GM18499 (cell line): Measurements from ENCODE around the gene TTC4.
"Not testable (repeated sequence)": the region's sequence is repeated elsewhere in the genome, so short reads cannot be mapped to it uniquely, and the experiment has no call there.

Experiments
- ATAC-seq: cut with Tn5 transposase; IDR thresholded peaks from one replicate; pipeline ENCODE4 v1.9.1; 2021; ENCODE audit warnings: moderate number of reproducible peaks; ENCODE audit not compliant: insufficient read depth, unreplicated experiment

Gene TTC4

DNA sequence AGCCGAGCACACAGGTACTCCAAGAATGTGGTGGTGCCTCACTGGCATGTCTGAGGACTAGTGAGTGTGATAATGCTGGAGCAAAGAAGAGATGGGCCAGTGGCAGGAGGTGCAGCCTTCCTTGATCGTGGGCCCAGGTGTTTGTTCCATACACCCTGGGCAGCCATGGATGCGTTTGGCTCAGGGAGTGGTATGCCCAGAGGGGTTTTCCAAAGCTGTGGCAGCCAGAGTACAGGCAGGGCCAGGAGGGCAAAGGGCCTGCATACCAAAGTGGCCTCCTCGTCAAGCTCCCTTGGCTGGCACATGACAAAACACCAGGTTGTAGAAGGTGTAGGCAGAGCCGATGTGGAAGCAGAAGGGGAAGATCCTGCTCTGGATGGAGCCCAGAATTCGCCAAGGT is 29.6 kb downstream of the TTC4 start:
- no peak for ATAC-seq

DNA sequence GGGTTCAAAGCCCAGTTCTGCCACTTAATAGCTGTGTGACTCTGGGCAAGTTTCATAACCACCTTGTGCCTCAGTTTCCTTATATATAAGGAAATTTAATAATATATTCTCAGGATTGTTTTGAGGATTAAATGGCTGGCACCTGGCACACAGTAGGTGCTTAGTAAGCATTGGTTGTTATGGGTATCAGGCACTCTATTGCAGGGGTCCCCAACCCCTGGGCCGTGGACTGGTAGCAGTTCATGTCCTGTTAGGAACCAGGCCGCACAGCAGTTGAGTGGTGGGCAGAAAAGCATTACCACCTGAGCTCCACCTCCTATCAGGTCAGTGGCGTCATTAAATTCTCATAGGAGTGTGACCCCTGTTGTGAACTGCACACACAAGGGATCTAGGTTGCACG is 30.2 kb downstream of the TTC4 start:
- no peak for ATAC-seq

DNA sequence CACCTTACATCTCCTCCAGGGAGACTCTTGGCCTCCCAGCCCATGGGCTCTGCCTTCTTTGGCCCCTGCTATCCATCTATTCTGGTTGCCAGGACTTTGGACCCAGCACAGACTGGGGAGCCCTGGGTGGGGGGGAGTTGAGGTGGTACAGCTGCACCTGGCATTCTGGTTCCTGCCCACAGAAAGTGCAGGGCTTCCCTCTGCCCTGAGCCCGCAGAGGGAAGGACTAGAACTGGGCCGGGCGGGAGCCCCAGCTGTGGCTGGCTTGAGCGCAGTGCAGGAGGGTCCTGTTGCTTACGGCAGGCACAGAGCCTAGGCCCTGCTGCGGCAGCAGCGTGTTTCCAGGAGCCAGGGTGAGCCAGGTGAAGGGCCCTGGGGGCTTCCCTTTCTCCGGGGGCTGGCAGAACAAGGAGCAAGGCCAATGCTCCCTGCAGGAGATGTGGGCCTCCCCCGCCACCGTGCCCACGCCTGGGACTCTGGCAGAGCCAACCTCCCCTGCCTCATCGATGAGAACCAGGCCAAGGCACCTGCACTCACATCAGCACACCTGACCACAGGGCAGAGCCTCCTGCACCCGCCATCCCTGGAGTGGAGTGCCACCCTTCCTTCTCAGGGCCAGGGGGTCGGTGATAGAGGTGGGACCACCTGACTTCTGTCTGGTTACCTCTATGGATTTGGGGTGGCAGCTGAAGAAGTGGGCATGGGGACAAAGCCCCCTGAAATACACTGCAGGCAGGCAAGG is 32.6 kb downstream of the TTC4 start:
- no peak for ATAC-seq

DNA sequence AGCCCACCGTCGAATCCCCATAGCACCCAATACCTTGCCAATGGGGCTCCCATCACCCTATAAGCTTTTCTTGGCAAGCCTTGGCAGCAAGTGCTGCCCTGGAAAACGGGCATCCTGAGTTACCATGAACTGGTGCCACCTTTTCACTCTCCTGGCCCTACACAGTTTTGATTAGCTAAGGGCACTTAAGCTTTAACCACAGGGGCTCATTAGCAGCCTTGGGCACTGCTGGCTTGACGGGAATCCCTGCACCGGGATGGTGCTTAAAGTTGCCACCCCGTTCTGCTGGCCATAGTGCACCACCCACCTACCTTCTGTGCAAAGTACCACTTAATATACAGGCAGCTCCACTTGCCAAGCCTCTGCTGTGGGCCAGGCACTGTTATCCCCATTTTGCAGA is 34.9 kb downstream of the TTC4 start:
- no peak for ATAC-seq

DNA sequence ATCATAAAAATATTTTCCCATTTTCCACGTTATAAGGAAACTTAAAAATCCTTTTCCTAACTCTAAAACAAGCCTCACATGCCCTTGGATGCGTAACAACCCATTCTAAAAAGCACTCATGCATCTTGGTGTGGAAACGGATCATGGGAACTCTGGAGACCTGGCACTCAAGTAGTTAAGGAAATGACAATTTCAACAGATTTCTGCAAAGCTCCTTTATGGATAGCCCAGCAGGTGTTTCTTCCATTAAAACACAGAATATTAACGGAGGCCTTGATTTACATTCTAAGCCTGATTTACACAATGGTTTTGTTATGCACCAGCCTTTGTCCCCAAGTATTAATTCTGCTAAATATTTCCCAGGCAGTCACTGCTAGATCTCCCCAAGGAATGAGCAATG is 35.8 kb downstream of the TTC4 start:
- no peak for ATAC-seq

DNA sequence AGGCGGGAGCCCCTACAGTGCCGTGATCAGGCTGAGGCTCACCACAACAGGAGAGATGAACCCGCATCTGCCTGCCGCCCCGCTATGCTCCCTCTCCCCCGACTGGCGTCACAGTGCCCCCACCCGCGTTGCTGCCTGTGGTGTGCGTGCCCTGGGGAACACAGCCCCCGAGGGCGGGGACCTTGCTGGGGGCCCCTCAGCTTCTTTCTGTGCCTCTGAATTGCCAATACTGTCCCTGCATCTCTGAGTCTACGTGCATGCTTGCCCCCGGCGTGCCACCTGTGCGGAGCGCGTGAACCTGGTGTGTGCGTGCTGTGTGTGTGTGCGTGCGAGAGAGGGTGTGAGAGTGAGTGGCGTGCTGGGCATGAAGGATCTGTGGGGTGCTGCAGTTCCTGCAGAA is 38.4 kb downstream of the TTC4 start:
- ATAC-seq: no peak

DNA sequence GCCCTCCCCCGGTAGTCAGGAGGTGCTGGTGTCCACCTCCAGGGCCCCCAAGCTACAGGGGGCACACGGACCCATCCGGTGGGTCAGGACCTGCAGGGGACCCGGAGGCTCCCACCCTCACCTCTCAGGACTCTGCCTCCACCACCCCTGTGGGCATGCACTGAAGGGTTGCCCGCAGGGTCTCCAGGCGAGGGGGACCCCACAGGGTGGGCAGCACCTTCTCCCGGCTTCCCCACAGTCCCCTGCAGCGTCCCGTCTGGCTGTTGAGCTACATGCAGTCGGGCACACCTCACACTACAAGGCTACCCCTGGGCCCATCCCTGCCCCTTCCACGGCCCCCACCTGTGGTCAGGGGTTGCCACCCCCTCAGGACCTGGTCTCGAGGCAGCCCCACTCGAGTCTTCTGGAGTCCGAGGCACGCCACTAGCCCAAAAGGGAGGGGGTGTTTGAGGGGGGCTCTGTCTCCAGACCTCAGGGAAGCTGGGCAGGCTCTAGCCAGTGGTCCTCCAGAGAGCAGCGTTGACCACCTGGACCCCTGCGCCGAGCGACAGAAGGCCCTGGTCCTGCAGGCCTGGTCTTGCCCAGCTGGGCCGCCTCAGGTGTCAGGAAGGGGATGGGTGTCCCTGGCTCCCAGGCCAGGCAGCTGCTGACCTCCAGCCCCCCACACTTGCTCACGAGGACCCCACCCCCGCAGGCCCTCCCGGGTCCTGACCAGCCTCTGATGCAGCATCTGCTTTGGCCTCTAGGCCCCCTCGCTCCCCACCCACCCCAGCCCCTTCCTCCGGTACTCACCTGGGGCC is 39.0 kb downstream of the TTC4 start:
- ATAC-seq: no peak

DNA sequence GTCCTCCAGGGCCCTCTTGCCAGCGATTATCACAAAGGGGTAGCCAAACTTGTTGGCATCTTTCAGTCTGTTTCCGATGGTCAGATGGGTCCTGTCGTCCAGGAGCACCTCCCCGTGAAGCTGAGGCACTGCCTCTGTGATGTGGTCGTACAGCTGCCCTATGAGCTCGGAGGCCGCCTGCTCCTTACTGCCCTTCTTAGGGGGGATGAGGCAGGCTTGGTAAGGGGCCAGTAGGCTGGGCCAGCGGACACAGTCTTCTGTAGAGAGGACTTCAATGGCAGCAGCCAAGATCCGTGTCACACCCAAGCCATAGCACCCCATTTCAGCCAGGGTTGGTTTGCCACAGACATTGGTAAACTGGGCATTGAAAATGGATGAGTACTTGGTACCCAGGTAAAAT is 42.2 kb downstream of the TTC4 start:
- no peak for ATAC-seq

DNA sequence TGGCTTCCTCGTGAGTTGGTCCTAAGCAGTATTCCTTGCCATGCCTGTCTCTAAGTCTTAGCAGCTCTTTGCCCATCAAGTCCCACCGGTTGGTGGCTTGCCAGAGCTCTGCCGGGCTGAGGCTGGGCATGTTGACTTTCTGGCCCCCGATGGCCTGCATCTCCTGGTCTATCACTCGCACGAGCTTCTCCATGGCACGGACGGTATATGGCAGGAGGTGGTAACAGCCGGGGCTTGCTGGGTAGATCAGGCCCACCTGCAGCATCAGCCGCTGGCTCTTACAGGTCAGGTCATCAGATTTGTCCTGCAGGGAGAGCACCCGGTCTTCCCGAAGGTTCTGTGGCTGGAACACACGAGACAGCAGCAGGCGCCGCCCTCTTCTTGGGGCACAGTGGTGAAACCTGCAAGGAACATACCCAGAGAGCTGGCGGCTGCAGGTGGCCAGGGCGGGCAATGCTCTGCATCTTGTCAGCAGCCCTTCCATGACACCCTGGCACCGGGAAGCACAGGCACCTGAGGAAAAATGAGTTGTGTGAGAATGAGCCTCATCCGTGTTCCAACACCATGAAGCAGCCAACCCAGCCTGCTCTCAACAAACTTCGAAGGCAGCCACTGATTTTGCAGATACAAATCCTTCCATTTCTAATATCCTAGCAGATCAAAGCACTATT is 43.2 kb downstream of the TTC4 start:
- no peak for ATAC-seq

DNA sequence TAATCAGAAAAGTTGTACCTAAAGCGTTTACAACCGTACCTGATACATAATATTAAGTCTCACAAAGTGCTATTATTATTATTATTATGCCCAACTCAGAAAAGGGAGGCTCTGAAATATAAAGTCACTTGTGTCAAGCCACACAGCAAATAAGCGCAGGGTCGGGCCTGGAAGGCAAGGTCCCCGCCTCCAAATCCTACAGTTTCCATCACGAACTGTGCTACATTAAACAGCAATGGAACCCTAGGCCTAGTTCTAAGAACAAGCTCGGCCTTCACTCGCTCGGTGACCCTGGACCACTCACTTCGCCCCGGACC is 48.1 kb downstream of the TTC4 start:
- ATAC-seq: no peak

DNA sequence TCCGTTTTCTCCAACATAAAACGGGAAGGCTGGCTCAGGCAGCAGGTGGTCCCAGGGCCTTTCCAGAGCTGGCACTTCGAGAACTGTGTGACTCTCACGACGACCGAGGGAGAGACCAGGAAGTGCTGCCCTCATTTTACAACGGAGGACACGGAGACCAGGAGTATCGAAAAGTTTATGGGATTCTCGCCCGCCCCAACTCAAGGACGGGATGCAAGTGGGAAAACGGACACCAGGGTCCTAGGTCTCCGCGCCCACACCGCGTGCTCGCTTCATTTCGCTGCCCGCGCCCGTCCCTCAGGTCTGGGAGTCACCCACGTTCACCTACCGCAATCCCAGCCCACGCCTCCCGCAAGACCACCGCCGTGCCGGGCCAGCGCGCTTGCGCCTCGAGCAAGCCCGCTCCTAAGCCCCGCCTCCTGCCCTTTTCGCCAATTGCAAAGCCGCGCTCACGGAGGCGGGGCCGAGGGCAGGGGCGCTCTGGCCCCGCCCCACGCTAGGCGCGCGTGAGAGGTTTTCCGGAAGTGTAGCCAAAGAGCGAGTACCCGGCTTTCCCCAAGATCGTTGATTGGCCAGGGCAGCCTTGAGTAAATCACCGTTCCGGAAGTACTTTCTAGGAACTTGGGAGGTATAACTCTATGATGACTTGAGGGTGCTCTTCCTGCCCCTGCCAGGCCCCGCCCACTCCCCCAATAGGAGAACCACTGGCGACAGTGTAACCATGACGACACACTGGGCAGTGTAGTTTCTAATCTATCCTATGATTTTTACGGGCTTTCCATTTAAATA is 48.7 kb downstream of the TTC4 start, which contains the start of gene PARS2:
Gene PARS2 (minus strand): TSS at position 391 of the 789 bp plus-strand sequence. CDS start 5,362 bp downstream, outside the sequence.
- peak; percentile 89 for ATAC-seq

DNA sequence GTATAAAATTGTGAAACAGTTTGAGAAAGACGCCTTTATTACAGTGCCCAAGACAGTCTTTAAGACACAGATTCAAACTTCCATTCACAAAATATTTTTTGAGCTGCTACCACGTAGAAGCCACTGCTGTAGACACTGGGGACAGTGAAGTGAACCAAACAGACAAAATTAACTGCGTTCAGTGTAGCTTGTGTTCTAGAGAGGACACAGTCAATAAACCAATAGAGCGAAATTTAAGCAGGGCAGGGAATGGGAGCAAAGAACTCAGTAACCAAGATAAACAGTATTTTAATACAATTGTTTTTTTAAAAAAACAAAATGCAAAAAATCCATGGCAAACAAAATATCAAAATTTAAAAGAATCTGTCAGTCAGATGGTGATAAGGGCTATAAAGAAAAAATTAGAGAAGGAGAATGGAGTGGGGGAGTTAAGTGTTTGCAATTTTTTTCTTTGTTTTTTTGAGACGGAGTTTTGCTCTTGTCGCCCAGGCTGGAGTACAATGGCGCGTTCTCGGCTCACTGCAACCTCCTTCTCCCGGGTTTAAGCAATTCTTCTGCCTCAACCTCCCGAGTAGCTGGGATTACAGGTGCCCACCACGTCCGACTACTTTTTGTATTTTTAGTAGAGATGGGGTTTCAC is 49.4 kb downstream of the TTC4 start:
- peak; percentile 11 for ATAC-seq

DNA sequence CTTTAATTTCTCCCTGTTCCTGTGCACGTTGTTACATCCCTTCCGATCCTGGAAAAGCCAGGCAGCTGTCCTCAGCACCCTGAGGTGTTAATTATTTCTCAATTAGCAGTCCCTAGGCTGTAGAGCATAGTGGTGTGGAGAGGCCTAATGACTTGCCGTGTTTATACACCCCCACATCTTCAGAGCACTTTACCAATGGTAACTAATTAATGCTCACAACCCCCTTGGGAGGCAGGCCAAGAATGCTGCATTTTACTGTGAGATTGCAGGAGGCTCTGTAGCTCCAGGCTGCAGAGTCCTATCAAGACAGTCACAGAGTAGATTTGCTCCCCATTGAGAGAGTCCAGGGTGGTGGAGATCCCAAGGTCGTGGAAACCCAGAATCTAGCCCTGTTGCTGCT is 51.1 kb downstream of the TTC4 start:
- no peak for ATAC-seq

DNA sequence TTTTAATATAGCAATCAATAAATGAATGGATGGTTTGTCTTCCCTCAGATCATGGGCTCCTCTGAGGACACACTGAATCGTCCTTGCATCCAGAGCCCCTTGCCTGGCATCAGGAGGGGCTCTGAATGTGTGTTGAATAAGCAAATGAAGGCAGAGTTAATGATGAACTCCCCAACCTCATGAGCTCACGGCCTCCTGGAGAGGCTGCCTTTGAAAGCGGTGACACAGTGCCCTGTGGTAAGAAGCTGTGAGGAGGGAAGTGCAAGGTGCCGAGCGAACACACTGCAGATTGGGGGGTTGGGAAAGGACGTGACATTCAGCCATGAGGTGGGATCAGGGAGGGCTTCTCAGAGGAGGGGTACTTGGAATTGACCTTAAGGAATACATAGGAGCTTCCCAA is 51.9 kb downstream of the TTC4 start:
- no peak for ATAC-seq

DNA sequence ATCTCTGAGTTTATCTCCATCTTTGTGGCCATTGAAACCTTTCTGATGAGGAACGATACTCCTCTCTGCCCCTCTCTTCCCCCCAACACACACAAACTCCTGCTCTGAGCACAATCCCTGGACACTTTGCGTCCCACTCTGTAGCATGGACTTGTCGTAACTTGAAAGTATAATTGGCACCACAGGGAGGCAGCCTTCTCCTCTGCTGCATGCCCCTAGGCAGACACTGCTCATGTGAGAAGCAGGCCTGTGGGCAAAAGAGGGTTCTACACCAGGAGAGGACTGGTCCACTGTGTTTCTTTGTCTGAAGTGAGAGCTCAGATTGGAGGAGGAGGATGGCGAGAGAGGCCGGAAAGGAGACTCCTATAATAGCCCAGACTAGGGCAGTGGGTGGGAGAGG is 52.4 kb downstream of the TTC4 start:
- ATAC-seq: no peak

DNA sequence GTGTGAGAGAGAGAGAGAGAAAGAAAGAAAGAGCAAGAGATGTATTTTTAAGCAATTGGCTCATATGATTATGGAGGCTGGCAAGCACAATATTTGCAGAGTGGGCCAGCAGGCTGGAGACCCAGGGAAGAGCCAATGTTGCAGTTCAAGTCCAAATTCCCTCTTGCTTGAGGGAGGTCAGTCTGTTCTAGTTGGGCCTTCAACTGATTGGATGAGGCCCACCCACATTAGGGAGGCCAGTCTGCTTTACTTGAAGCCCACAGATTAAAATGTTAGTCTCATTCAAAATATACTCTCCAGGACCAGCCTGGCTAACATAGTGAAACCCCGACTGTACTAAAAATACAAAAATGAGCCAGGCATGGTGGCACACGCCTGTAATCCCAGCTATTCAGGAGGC is 57.3 kb downstream of the TTC4 start:
- ATAC-seq: no peak

DNA sequence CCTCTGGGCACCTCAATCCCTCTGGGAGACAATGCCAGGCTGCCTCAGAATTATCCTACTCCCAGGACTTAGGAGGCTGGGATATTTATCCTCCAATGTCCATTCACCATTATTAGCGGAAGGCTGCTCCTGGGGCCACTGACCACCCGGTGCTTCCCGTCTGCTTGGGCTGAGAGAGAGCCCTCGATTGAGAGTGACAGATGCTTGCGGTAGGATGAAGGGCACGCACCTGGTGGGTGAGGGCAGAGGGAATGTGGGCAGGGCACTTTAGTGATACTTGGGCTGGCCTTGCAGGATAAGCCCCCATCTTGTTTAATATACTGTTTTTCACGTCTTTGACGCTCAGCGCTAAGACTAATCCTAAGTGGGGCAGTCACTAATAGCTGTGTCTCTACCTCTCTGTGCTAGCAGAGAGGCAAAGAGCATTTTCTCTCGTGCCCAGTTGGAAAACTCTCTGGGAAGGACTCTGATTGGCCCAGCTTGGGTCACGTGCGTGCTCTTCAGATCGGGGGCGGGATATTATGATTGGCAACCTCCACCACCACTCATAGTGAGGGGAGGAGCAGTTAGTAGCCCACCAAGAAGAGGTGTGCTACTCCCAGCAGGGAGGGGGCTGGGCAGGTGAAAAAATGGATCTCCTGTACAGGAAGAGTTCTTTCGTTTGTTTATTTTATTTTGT is 59.3 kb downstream of the TTC4 start:
- ATAC-seq: no peak

DNA sequence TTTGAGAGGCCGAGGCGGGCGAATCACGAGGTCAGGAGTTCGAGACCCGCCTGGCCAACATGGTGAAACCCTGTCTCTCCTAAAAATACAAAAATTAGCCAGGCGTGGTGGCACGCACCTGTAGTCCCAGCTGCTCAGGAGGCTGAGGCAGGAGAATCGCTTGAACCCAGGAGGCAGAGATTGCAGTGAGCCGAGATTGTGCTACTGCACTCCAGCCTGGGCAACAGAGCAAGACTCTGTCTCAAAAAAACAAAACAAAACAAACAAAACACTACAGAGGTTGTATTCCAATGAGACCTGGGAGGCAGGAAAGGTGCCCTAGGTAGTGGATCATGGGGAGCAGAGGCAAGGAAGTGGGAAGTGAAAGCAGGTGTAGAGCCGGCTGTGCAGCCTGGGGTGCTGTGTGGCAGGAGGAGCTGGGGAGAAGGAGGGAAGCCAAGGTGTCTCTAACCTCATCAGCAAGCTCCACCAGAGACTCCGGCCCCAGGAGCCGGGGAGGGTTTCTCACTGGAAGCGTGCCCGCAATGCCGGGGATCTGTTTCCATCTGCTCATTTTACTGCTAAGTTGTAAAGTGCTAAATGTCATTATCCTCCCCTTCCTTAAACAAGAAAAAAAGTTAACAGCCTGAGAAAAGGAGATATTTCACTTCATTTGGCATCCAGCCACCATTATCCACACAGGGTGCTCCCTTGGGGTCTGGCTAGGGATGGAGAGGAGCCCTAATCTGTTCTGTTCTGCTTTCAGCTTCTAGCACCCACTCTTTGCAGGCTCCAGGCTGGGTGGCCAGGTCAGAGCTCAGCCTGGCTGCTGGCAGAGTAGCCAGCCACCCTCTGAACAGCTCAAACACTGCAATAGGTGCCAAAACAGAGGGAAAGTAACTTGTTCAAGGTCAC is 60.4 kb downstream of the TTC4 start:
- ATAC-seq: not testable (repeated sequence)

DNA sequence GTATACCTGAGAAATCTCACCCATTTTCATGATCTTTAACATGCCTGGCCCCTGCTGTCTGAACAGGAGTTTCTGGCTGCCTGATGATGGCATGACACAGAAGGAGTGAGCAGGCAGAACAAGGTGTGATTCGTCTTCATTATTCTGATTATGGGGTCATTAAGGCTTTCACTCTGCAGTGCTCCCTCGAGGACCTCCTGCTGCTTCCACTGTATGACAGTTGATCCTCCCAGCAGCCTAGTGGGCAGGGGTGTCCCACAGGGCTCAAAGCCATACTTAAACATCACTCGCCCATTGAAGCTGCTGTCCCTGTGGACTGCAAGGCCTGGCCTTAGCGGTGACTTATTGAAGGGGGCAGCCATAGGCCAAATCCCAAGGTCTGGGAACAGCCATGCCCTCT is 61.4 kb downstream of the TTC4 start:
- no peak for ATAC-seq
